A204.1 (cell line): ENCODE results near the gene CCS.
"Not testable (repeated sequence)": the region's sequence is repeated elsewhere in the genome, so short reads cannot be mapped to it uniquely, and the experiment has no call there.

Experiments
- FAIRE-seq: peaks from 2 replicates; lab custom pipeline; 2012; peaks lifted over from hg19 to GRCh38; lab: Jason Lieb, UNC

Gene CCS

GRCh38 chr11:66561178-66561974 lies 31.6 kb upstream of the CCS start:
- no peak for FAIRE-seq

- no peak for FAIRE-seq
These were observed 31.1 kb upstream of the CCS start for GRCh38 chr11:66561975-66562248.

GRCh38 chr11:66562275-66562674 lies 30.7 kb upstream of the CCS start:
- no peak for FAIRE-seq

- no peak for FAIRE-seq
These were observed 29.9 kb upstream of the CCS start for GRCh38 chr11:66562907-66563583.

GRCh38 chr11:66563832-66564231 lies 29.2 kb upstream of the CCS start:
- FAIRE-seq, result no peak

GRCh38 chr11:66564538-66564937 lies 28.4 kb upstream of the CCS start:
- no peak for FAIRE-seq

- FAIRE-seq, result no peak
These were observed 28.0 kb upstream of the CCS start for GRCh38 chr11:66564984-66565383.

GRCh38 chr11:66566221-66566620 lies 26.8 kb upstream of the CCS start:
- no peak for FAIRE-seq

GRCh38 chr11:66567787-66568123 lies 25.2 kb upstream of the CCS start:
- FAIRE-seq, result no peak

- FAIRE-seq, result no peak
These were observed 24.7 kb upstream of the CCS start, which contains the start of gene CTSF for GRCh38 chr11:66568124-66568916. TSS of gene CTSF (minus strand) at chr11:66568606. CDS start at chr11:66568486, 120 bp downstream.

GRCh38 chr11:66569076-66569475 lies 23.9 kb upstream of the CCS start:
- FAIRE-seq, result no peak

- no peak for FAIRE-seq
These were observed 22.7 kb upstream of the CCS start for GRCh38 chr11:66570079-66570849.

- no peak for FAIRE-seq
These were observed 22.2 kb upstream of the CCS start for GRCh38 chr11:66570850-66571180.

GRCh38 chr11:66579017-66579606 lies 13.9 kb upstream of the CCS start:
- no peak for FAIRE-seq

- FAIRE-seq, result no peak
These were observed 12.2 kb upstream of the CCS start for GRCh38 chr11:66580803-66581202.

- FAIRE-seq, result no peak
These were observed 11.7 kb upstream of the CCS start for GRCh38 chr11:66581261-66581660.

- not testable (repeated sequence) for FAIRE-seq
These were observed 10.3 kb upstream of the CCS start for GRCh38 chr11:66582565-66583147.

GRCh38 chr11:66585447-66585846 lies 7.5 kb upstream of the CCS start:
- FAIRE-seq, result not testable (repeated sequence)

GRCh38 chr11:66586136-66586535 lies 6.8 kb upstream of the CCS start:
- FAIRE-seq, result no peak

- not testable (repeated sequence) for FAIRE-seq
These were observed 3.7 kb upstream of the CCS start for GRCh38 chr11:66589315-66589714.

- FAIRE-seq, result no peak
These were observed 2.8 kb upstream of the CCS start for GRCh38 chr11:66589996-66590675.
